H1 (cell line): Measurements from ENCODE around the gene ZC3HAV1. TPM values are rescaled to one million over a fixed set of nuclear protein-coding genes. Genes with fewer than 3 reads are reported as not detected.

Source experiments
- CTCF ChIA-PET: fragments of 300-600 bp; sonication (Branson Sonifier 250); formaldehyde crosslinking; loops from one replicate; lab custom pipeline; 2021; ENCODE audit not compliant: partially characterized antibody; lab: Charles Lee
- POLR2A ChIA-PET: fragments of 300-600 bp; sonication (Branson Sonifier 250); formaldehyde crosslinking; loops from one replicate; lab custom pipeline; 2021; ENCODE audit warnings: inconsistent platforms; ENCODE audit not compliant: partially characterized antibody; lab: Charles Lee
- DNase-seq, 2 experiments: peaks; one replicate each; pipeline versions ENCODE4 v3.0.0 to v3.0.0-alpha.2; 2010 to 2022; ENCODE audit warnings: low spot score in 2 of 2, low read depth in 1 of 2, mixed read lengths in 1 of 2
- FAIRE-seq: peaks from 2 replicates; lab custom pipeline; 2011; peaks lifted over from hg19 to GRCh38; lab: Jason Lieb, UNC
- H2AFZ ChIP-seq: 2 replicates; pipeline ENCODE4 v1.8.1; 2012; ENCODE audit warnings: low read length, inconsistent platforms
- H2AK5ac ChIP-seq: 2 replicates; pipeline ENCODE4 v1.6.1; 2013; ENCODE audit warnings: low read depth, low read length
- H2BK120ac ChIP-seq: replicated peaks from 2 replicates; pipeline ENCODE3; 2013; ENCODE audit warnings: low read depth, low read length, inconsistent platforms
- H2BK12ac ChIP-seq: 2 replicates; pipeline ENCODE4 v1.6.1; 2013; ENCODE audit warnings: low read depth, low read length
- H2BK15ac ChIP-seq: 2 replicates; pipeline ENCODE4 v1.6.1; 2013; ENCODE audit warnings: low read length
- H2BK20ac ChIP-seq: 2 replicates; pipeline ENCODE4 v1.6.1; 2013; ENCODE audit warnings: low read length
- H2BK5ac ChIP-seq: 2 replicates; pipeline ENCODE4 v1.6.1; 2013; ENCODE audit warnings: low read depth, low read length
- H3K14ac ChIP-seq: 2 replicates; pipeline ENCODE4 v1.6.1; 2013; ENCODE audit warnings: inconsistent platforms; ENCODE audit not compliant: insufficient read length
- H3K18ac ChIP-seq: 2 replicates; pipeline ENCODE4 v1.6.1; 2013; ENCODE audit warnings: low read length; ENCODE audit errors: extremely low read depth
- H3K23ac ChIP-seq: 2 replicates; pipeline ENCODE4 v1.6.1; 2013; ENCODE audit warnings: inconsistent platforms; ENCODE audit not compliant: insufficient read length
- H3K23me2 ChIP-seq: 2 replicates; pipeline ENCODE4 v1.6.1; 2013; ENCODE audit warnings: low read depth, low read length
- H3K27ac ChIP-seq: 2 replicates; pipeline ENCODE4 v1.6.1; 2011; ENCODE audit warnings: low read depth, low read length, inconsistent platforms
- H3K27me3 ChIP-seq, 4 experiments: replicated peaks in 1 of 4; 1 replicate in 1 of 4; 2 replicates in 3 of 4; pipeline versions ENCODE4 v1.6.1 to v1.8.1; 2011 to 2013; ENCODE audit warnings: low read length in 3 of 4, mild to moderate bottlenecking in 3 of 4, inconsistent platforms in 2 of 4, mixed read lengths in 2 of 4, moderate library complexity in 1 of 4; ENCODE audit not compliant: control insufficient read depth in 3 of 4, insufficient read depth in 3 of 4; ENCODE audit errors: extremely low read depth in 1 of 4
- H3K36me3 ChIP-seq, 4 experiments: 2 replicates each; pipeline versions ENCODE4 v1.6.1 to v1.8.1; 2011 to 2013; ENCODE audit warnings: mild to moderate bottlenecking in 4 of 4, low read length in 3 of 4, moderate library complexity in 2 of 4, control low read depth in 1 of 4, inconsistent platforms in 1 of 4; ENCODE audit not compliant: insufficient read depth in 4 of 4, control insufficient read depth in 2 of 4
- H3K4ac ChIP-seq: replicated peaks from 2 replicates; pipeline ENCODE3; 2013; ENCODE audit warnings: low read length, low read depth, mixed read lengths, inconsistent platforms; ENCODE audit not compliant: insufficient read length
- H3K4me1 ChIP-seq, 4 experiments: replicated peaks in 1 of 4; 1 replicate in 1 of 4; 2 replicates in 3 of 4; pipeline versions ENCODE4 v1.6.1 to v1.8.1; 2011 to 2013; ENCODE audit warnings: low read length in 3 of 4, inconsistent platforms in 2 of 4, mixed read lengths in 1 of 4; ENCODE audit not compliant: insufficient read depth in 4 of 4, control insufficient read depth in 3 of 4
- H3K4me2 ChIP-seq, 2 experiments: 2 replicates each; pipeline versions ENCODE4 v1.6.1 to v1.8.1; 2011 to 2013; ENCODE audit warnings: low read depth in 2 of 2, low read length in 2 of 2, control low read depth in 1 of 2, inconsistent platforms in 1 of 2, mild to moderate bottlenecking in 1 of 2; ENCODE audit not compliant: insufficient read depth in 1 of 2
- H3K4me3 ChIP-seq, 4 experiments: fragments of 200-600, 300-600 bp in 1 of 4; sonication (generic), shearing (Covaris generic), sonication (Bioruptor Twin) in 1 of 4; 2 replicates each; pipeline versions ENCODE4 v1.5.1 to v1.8.1; 2011 to 2016; ENCODE audit warnings: low read length in 4 of 4, low read depth in 3 of 4, control low read depth in 2 of 4, inconsistent platforms in 2 of 4, mild to moderate bottlenecking in 2 of 4, mixed read lengths in 1 of 4, moderate library complexity in 1 of 4; ENCODE audit not compliant: insufficient read depth in 2 of 4; ENCODE audit errors: extremely low read depth in 1 of 4
- H3K56ac ChIP-seq: replicated peaks from 2 replicates; pipeline ENCODE3; 2013; ENCODE audit warnings: low read depth, mild to moderate bottlenecking, mixed read lengths, low read length, inconsistent platforms; ENCODE audit not compliant: insufficient read length
- H3K79me1 ChIP-seq: 2 replicates; pipeline ENCODE4 v1.6.1; 2013; ENCODE audit warnings: low read depth, low read length, control low read depth
- H3K79me2 ChIP-seq, 2 experiments: 2 replicates each; pipeline versions ENCODE4 v1.6.1 to v1.8.1; 2012 to 2013; ENCODE audit warnings: low read length in 2 of 2, mild to moderate bottlenecking in 2 of 2, inconsistent platforms in 1 of 2; ENCODE audit not compliant: insufficient read depth in 2 of 2, control insufficient read depth in 1 of 2
- H3K9ac ChIP-seq, 4 experiments: replicated peaks in 1 of 4; 1 replicate in 1 of 4; 2 replicates in 3 of 4; pipeline versions ENCODE4 v1.6.1 to v1.8.1; 2011 to 2013; ENCODE audit warnings: low read depth in 3 of 4, low read length in 3 of 4, control low read depth in 2 of 4, mild to moderate bottlenecking in 2 of 4, moderate library complexity in 2 of 4, inconsistent platforms in 1 of 4; ENCODE audit errors: extremely low read depth in 1 of 4
- H3K9me3 ChIP-seq, 2 experiments: 2 replicates each; pipeline versions ENCODE4 v1.6.1 to v1.8.1; 2012 to 2013; ENCODE audit warnings: mild to moderate bottlenecking in 2 of 2, moderate library complexity in 2 of 2, control low read depth in 1 of 2, inconsistent platforms in 1 of 2, low read depth in 1 of 2, low read length in 1 of 2, mixed read lengths in 1 of 2; ENCODE audit not compliant: insufficient read depth in 2 of 2
- H4K20me1 ChIP-seq, 2 experiments: replicated peaks in 1 of 2; 2 replicates each; pipeline versions ENCODE3 to v1.8.1; 2011 to 2013; ENCODE audit warnings: inconsistent platforms in 2 of 2, low read length in 2 of 2, mild to moderate bottlenecking in 1 of 2; ENCODE audit not compliant: insufficient read depth in 2 of 2, control insufficient read depth in 1 of 2
- H4K5ac ChIP-seq: 2 replicates; pipeline ENCODE4 v1.6.1; 2013; ENCODE audit warnings: low read length, low read depth, mixed read lengths, inconsistent platforms; ENCODE audit not compliant: insufficient read length
- H4K8ac ChIP-seq: 2 replicates; pipeline ENCODE4 v1.8.0; 2013; ENCODE audit warnings: mild to moderate bottlenecking, moderate library complexity, low read length, inconsistent platforms; ENCODE audit not compliant: insufficient read depth; ENCODE audit errors: extremely low read depth
- H4K91ac ChIP-seq: replicated peaks from 2 replicates; pipeline ENCODE3; 2013; ENCODE audit warnings: low read length, mixed read lengths, inconsistent platforms; ENCODE audit not compliant: insufficient read length
- CBX8 ChIP-seq: fragments of 300-800, 300-1000 bp; sonication (generic); IDR thresholded peaks from 2 replicates; pipeline ENCODE4 v1.7.1; 2016; ENCODE audit warnings: low read depth, low read length, borderline replicate concordance
- CREB1 ChIP-seq: IDR thresholded peaks from 2 replicates; pipeline ENCODE4 v1.6.1; 2012; ENCODE audit warnings: inconsistent platforms
- FOSL1 ChIP-seq: IDR thresholded peaks from 2 replicates; pipeline ENCODE4 v1.6.1; 2011; ENCODE audit warnings: mild to moderate bottlenecking, low read depth, low read length, moderate library complexity; ENCODE audit not compliant: insufficient read depth
- PHF8 ChIP-seq: fragments of 200-600 bp; sonication (generic); conservative IDR thresholded peaks from 2 replicates; pipeline ENCODE4 v1.7.1; 2012; ENCODE audit warnings: low read depth, mild to moderate bottlenecking, inconsistent platforms, low read length, moderate library complexity
- SAP30 ChIP-seq: fragments of 300-600 bp; sonication (generic); IDR thresholded peaks from 2 replicates; pipeline ENCODE4 v1.7.1; 2012; ENCODE audit warnings: low read length, moderate library complexity, mild to moderate bottlenecking, inconsistent platforms; ENCODE audit not compliant: insufficient read depth, insufficient replicate concordance
- SRF ChIP-seq: IDR thresholded peaks from 2 replicates; pipeline ENCODE4 v1.6.1; 2011; ENCODE audit warnings: mild to moderate bottlenecking, low read depth, low read length, moderate library complexity
- TCF12 ChIP-seq: IDR thresholded peaks from 2 replicates; pipeline ENCODE4 v1.6.1; 2011; ENCODE audit warnings: low read depth, mild to moderate bottlenecking, low read length
- TEAD4 ChIP-seq: IDR thresholded peaks from 2 replicates; pipeline ENCODE4 v1.6.1; 2012; ENCODE audit warnings: low read depth, low read length, inconsistent platforms, mixed read lengths
- WGBS, 2 experiments: shearing (Covaris generic) in 1 of 2; methylation state at CpG; one replicate each; pipeline versions ENCODE4 v1.1.6 to v1.1.7; 2013 to 2015; ENCODE audit warnings: low lambda C conversion rate in 2 of 2, mixed read lengths in 2 of 2, inconsistent platforms in 1 of 2, low coverage in 1 of 2, missing lambda C conversion rate in 1 of 2; ENCODE audit not compliant: insufficient replicate concordance in 2 of 2, insufficient coverage in 1 of 2, insufficient read length in 1 of 2; ENCODE audit errors: extremely low coverage in 1 of 2, missing lambda C conversion rate in 1 of 2; 5-methylcytosine and 5-hydroxymethylcytosine counted together
- polyA plus RNA-seq, 7 experiments: library from polyadenylated mRNA; depleted of rRNA in 3 of 7; stranded (reverse) in 5 of 7; unstranded in 2 of 7; fragments of >200 nt in 5 of 7; fragments of 200-250 nt in 2 of 7; gene quantifications; 1 replicate in 5 of 7; 2 replicates in 1 of 7; 4 replicates in 1 of 7; pipeline versions ENCODE4 v1.2.1 to v1.2.3, GENCODE V29; 2011 to 2013; ENCODE audit warnings: missing spikeins in 2 of 7, mixed read lengths in 2 of 7
- total RNA-seq: library from RNA; stranded (reverse); fragmentation: NEBNext Ultra II Directional; extraction: Animal tissue kit (Norgen Biotek cat#: 25700); gene quantifications from 2 replicates; pipeline ENCODE4 v1.2.1, GENCODE V29; 2021
- TF ChIP-seq, protein P1 (sequence below): IDR thresholded peaks from 2 replicates; pipeline ENCODE4 v1.6.1; 2012; ENCODE audit warnings: low read length, inconsistent platforms
- TF ChIP-seq, protein P2 (sequence below): IDR thresholded peaks from 2 replicates; pipeline ENCODE4 v1.6.1; 2012; ENCODE audit warnings: inconsistent platforms

Gene ZC3HAV1
- total and polyA plus RNA-seq, 2 of the 8 experiments (the other 6 are each of a cell fraction or from before 2014, with no cell fraction given), result 22.5 to 43.4 TPM

DNA sequence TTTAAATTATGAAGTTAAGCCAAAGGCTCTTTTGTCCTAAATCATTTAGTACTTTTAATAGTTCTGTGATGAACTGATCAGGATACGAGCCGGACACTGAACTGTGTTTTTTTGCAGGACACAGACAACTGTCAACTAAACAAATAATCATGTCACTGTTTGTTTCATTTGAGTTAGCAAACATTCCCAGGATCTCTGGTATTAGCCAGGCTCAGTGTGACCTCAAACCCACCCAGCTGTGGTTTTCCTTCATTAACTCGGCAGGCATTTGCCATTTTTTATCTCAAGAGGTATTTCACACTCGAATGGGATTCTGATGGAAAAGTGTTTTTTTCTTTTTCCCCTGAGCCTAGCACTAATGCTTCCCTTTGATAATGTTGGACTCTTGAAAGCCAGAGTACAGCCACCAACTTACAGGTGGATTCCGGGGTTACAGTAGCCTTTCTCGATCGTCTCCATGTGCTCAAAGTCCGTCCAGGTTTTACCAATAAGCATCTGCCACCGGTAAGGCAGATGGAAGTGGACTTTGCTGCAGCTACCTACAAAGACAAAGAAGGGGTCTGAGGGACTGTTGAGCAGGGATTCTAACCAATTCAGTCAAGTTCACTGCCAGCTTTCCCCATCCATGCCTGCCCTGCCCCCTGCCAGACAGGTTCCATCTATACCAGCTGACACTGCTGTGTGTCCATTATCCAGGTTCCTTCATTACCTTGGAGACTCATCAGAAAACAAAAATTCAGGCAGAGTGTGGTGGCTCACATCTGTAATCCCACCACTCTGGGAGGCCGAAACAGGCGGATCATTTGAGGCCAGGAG is 33.4 kb downstream of the ZC3HAV1 start:
- H2AFZ ChIP-seq, result no peak overlapping the region
- no peaks in the 10 kb centered on the region for H3K9me3 ChIP-seq
- H3K4me1 ChIP-seq, result peaks cover 0 to 2% (median 0%) of the 10 kb centered on the region in 4 experiments; a peak in 2 of 7 replicates
- no peak overlapping the region for H3K4me3 ChIP-seq
- H2AK5ac ChIP-seq, result no peak overlapping the region
- H3K14ac ChIP-seq, result no peak overlapping the region
- no peak overlapping the region for H2BK5ac ChIP-seq
- CTCF ChIA-PET, result interaction anchor here (0.6 to 3.7 kb wide), 25 partner anchors 10 to 300 kb away, joined by 3 to 29 read pairs (median 6); no protein-coding TSS in a partner anchor
- H4K91ac ChIP-seq, result no peak overlapping the region
- peaks cover 0 to 2% of the 10 kb centered on the region in 2 experiments for H4K20me1 ChIP-seq
- DNase-seq, result no peak
- no peak overlapping the region for H3K23ac ChIP-seq
- H3K4ac ChIP-seq, result no peak overlapping the region
- 95% methylated on average over 11 of the region's 11 CpGs; no CpG with 5 or more reads in 1 of the 2 experiments for WGBS, 2 experiments
- TF ChIP-seq SAP30 (no peak), FOSL1 (no peak), TEAD4 (no peak), CBX8 (no peak), CREB1 (no peak), SRF (no peak), PHF8 (no peak), TCF12 (no peak)
- TF ChIP-seq, protein P1, sequence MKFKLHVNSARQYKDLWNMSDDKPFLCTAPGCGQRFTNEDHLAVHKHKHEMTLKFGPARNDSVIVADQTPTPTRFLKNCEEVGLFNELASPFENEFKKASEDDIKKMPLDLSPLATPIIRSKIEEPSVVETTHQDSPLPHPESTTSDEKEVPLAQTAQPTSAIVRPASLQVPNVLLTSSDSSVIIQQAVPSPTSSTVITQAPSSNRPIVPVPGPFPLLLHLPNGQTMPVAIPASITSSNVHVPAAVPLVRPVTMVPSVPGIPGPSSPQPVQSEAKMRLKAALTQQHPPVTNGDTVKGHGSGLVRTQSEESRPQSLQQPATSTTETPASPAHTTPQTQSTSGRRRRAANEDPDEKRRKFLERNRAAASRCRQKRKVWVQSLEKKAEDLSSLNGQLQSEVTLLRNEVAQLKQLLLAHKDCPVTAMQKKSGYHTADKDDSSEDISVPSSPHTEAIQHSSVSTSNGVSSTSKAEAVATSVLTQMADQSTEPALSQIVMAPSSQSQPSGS, result no peak
- TF ChIP-seq, protein P2, sequence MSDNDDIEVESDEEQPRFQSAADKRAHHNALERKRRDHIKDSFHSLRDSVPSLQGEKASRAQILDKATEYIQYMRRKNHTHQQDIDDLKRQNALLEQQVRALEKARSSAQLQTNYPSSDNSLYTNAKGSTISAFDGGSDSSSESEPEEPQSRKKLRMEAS, result no peak
- POLR2A ChIA-PET, result no interaction called here
- H3K56ac ChIP-seq, result no peak overlapping the region
- H4K5ac ChIP-seq, result no peak overlapping the region
- no peak overlapping the region for H3K18ac ChIP-seq
- H3K27ac ChIP-seq, result no peak overlapping the region
- H2BK15ac ChIP-seq, result no peak overlapping the region
- peaks cover 2 to 39% (median 29%) of the 10 kb centered on the region in 4 experiments; a peak in 7 of 8 replicates for H3K36me3 ChIP-seq
- H3K4me2 ChIP-seq, result no peak overlapping the region
- H2BK120ac ChIP-seq, result no peak overlapping the region
- H2BK20ac ChIP-seq, result no peak overlapping the region
- no peak for FAIRE-seq
- no peak overlapping the region for H3K9ac ChIP-seq
- H3K23me2 ChIP-seq, result no peaks in the 10 kb centered on the region
- H3K27me3 ChIP-seq, result no peaks in the 10 kb centered on the region
- H3K79me1 ChIP-seq, result no peaks in the 10 kb centered on the region
- H2BK12ac ChIP-seq, result no peak overlapping the region
- no peak overlapping the region for H4K8ac ChIP-seq
- H3K79me2 ChIP-seq, result no peaks in the 10 kb centered on the region
